ENCODE measurements around the gene MYL7.

DNA sequence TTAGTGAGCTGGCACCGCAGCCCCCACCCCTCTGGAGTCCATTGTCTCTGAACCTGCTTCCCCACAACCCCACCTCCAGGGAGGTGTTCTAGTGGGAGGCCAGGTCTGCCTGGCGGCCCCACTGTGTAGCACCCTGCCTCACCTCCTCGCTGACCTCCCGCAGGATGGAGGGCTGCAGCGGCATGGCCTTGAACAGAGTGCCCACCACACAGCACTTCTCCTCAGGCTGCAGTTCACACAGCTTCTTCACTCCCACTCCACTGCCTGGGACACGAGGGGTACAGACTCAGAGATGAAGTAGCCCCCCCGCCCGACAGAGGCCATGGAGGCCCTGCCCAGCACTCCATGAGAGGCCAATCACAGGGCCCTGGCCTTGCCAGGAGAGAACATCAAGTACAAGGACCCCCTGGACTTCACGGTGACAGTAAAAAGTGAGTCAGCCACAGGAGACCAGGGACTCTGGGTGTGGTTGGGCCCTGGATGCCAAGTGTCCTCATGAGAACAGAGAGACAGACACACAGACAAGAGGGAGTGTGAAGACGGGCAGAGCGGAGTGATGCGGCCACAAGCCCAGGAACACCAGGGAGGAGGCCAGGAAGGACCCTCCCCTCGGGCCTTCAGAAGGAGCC, 23.2 kb downstream of the MYL7 start:
- no peak for TF ChIP-seq BHLHE40 (IDR thresholded peaks at IDR 0.05; ENCODE audit: low read depth, low read length)
- TF ChIP-seq, protein P1, sequence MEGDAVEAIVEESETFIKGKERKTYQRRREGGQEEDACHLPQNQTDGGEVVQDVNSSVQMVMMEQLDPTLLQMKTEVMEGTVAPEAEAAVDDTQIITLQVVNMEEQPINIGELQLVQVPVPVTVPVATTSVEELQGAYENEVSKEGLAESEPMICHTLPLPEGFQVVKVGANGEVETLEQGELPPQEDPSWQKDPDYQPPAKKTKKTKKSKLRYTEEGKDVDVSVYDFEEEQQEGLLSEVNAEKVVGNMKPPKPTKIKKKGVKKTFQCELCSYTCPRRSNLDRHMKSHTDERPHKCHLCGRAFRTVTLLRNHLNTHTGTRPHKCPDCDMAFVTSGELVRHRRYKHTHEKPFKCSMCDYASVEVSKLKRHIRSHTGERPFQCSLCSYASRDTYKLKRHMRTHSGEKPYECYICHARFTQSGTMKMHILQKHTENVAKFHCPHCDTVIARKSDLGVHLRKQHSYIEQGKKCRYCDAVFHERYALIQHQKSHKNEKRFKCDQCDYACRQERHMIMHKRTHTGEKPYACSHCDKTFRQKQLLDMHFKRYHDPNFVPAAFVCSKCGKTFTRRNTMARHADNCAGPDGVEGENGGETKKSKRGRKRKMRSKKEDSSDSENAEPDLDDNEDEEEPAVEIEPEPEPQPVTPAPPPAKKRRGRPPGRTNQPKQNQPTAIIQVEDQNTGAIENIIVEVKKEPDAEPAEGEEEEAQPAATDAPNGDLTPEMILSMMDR (IDR thresholded peaks at IDR 0.05), result no peak
- no peak for TF ChIP-seq EHF (CRISPR knock-in tag; IDR thresholded peaks at IDR 0.05)
- no peak for TF ChIP-seq RFX5 (IDR thresholded peaks at IDR 0.05)
- no peak for TF ChIP-seq KDM5A (IDR thresholded peaks at IDR 0.05)
- TF ChIP-seq, protein P2, sequence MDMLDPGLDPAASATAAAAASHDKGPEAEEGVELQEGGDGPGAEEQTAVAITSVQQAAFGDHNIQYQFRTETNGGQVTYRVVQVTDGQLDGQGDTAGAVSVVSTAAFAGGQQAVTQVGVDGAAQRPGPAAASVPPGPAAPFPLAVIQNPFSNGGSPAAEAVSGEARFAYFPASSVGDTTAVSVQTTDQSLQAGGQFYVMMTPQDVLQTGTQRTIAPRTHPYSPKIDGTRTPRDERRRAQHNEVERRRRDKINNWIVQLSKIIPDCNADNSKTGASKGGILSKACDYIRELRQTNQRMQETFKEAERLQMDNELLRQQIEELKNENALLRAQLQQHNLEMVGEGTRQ (IDR thresholded peaks at IDR 0.05), result no peak
- no peak for TF ChIP-seq POLR2A (IDR thresholded peaks at IDR 0.05; ENCODE audit: low read length)
- TF ChIP-seq, protein P3, sequence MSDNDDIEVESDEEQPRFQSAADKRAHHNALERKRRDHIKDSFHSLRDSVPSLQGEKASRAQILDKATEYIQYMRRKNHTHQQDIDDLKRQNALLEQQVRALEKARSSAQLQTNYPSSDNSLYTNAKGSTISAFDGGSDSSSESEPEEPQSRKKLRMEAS (IDR thresholded peaks at IDR 0.05), result no peak
- TF ChIP-seq FOSL2 (IDR thresholded peaks at IDR 0.05), result no peak
- TF ChIP-seq FOSL2 (CRISPR knock-in tag; IDR thresholded peaks at IDR 0.05), result no peak
- no peak for TF ChIP-seq EP300 (IDR thresholded peaks at IDR 0.05)
- TF ChIP-seq GATA3 (IDR thresholded peaks at IDR 0.05; ENCODE audit: borderline replicate concordance), result no peak
- TF ChIP-seq ZFP36 (IDR thresholded peaks at IDR 0.05; ENCODE audit: borderline replicate concordance, partially characterized antibody), result no peak
